GM12865 (cell line): ENCODE measurements around the gene ABCA4.

Source experiments
- DNase-seq: peaks from one replicate; pipeline ENCODE4 v3.0.0; 2010; ENCODE audit warnings: low read depth
- H3K4me3 ChIP-seq: 2 replicates; pipeline ENCODE4 v1.5.1; 2011; ENCODE audit warnings: mild to moderate bottlenecking, low read depth, low read length, control low read depth
- CTCF ChIP-seq: IDR thresholded peaks from 2 replicates; pipeline ENCODE4 v1.5.1; 2011; ENCODE audit warnings: low read length, control low read depth, low read depth, inconsistent platforms; ENCODE audit not compliant: insufficient read depth; ENCODE audit errors: missing control alignments

Gene ABCA4

GRCh38 chr1:93990010-93990409, 130.9 kb downstream of the ABCA4 start:
- TF ChIP-seq CTCF: no peak
- DNase-seq: no peak
- no peak overlapping the region for H3K4me3 ChIP-seq

GRCh38 chr1:93989601-93990000, 131.3 kb downstream of the ABCA4 start:
- H3K4me3 ChIP-seq: no peak overlapping the region
- TF ChIP-seq CTCF: no peak
- DNase-seq: no peak

GRCh38 chr1:93988634-93989350, 132.2 kb downstream of the ABCA4 start:
- DNase-seq: no peak
- no peak overlapping the region for H3K4me3 ChIP-seq
- no peak for TF ChIP-seq CTCF

- H3K4me3 ChIP-seq: no peak overlapping the region
- TF ChIP-seq CTCF: no peak
- DNase-seq: no peak
These were observed 139.7 kb downstream of the ABCA4 start for GRCh38 chr1:93981274-93981667.

- no peak overlapping the region for H3K4me3 ChIP-seq
- TF ChIP-seq CTCF: peak; percentile 33
- DNase-seq: peak; percentile 16
These were observed 140.4 kb downstream of the ABCA4 start for GRCh38 chr1:93980320-93981273.

GRCh38 chr1:93979718-93980319, 141.1 kb downstream of the ABCA4 start:
- TF ChIP-seq CTCF: no peak
- H3K4me3 ChIP-seq: no peak overlapping the region
- DNase-seq: no peak
